ENCODE results near the gene ACOT8.

GRCh38 chr20:45828589-45828988 is 28.6 kb downstream of the ACOT8 start:
- TF ChIP-seq CTCF (IDR thresholded peaks at IDR 0.05; ENCODE audit: borderline replicate concordance, extremely low read depth, low read length, poor library complexity, severe bottlenecking) (no peak), EZH2 (IDR thresholded peaks at IDR 0.05; ENCODE audit: borderline replicate concordance, low read depth, low read length, severe bottlenecking) (no peak)
